Measurements from ENCODE around the gene GCSAML.

DNA sequence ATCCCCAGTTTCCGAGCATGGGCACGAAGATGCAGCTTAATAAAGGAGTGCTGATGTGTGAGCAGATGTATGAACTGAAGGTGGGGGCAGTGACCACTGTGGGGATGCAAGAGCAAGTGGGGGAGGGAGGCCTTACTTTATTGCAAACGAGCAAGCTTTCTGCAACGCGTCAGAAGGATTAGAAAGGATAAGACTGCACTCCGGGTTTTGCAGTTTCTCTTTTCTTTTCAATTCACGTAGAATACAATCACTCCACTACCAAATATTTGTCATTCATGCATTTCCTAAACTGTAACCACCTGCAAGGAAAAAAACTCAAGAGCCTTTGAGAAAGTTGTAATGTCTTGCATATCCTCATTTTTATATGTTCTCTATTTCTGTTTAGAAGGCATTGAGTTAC lies 8.4 kb upstream of the GCSAML start:
- TF ChIP-seq BRF1 (IDR thresholded peaks at IDR 0.05; ENCODE audit: borderline replicate concordance, extremely low read depth, insufficient read length), result no peak
- TF ChIP-seq, protein P1, sequence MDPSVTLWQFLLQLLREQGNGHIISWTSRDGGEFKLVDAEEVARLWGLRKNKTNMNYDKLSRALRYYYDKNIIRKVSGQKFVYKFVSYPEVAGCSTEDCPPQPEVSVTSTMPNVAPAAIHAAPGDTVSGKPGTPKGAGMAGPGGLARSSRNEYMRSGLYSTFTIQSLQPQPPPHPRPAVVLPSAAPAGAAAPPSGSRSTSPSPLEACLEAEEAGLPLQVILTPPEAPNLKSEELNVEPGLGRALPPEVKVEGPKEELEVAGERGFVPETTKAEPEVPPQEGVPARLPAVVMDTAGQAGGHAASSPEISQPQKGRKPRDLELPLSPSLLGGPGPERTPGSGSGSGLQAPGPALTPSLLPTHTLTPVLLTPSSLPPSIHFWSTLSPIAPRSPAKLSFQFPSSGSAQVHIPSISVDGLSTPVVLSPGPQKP (CRISPR knock-in tag; IDR thresholded peaks at IDR 0.05), result no peak
- TF ChIP-seq TRIM24 (IDR thresholded peaks at IDR 0.05), result no peak
